Cortex of kidney (tissue), 1 donor: Measurements from ENCODE around the gene DNAJC8.
A peak's percentile ranks its signal among the peaks of the same experiment; 100 is the strongest.

Experiments used
- DNase-seq: peaks from one replicate; lab custom pipeline; 2025; lab: John Stamatoyannopoulos, UW

The DNAJC8 gene, protein sequence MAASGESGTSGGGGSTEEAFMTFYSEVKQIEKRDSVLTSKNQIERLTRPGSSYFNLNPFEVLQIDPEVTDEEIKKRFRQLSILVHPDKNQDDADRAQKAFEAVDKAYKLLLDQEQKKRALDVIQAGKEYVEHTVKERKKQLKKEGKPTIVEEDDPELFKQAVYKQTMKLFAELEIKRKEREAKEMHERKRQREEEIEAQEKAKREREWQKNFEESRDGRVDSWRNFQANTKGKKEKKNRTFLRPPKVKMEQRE

GRCh38 chr1:28232558-28233263, at the start of gene DNAJC8:
Gene DNAJC8, minus strand, starts transcription at chr1:28233029. Its CDS starts 31 bp downstream, at chr1:28232998.
- no peak for DNase-seq

DNA sequence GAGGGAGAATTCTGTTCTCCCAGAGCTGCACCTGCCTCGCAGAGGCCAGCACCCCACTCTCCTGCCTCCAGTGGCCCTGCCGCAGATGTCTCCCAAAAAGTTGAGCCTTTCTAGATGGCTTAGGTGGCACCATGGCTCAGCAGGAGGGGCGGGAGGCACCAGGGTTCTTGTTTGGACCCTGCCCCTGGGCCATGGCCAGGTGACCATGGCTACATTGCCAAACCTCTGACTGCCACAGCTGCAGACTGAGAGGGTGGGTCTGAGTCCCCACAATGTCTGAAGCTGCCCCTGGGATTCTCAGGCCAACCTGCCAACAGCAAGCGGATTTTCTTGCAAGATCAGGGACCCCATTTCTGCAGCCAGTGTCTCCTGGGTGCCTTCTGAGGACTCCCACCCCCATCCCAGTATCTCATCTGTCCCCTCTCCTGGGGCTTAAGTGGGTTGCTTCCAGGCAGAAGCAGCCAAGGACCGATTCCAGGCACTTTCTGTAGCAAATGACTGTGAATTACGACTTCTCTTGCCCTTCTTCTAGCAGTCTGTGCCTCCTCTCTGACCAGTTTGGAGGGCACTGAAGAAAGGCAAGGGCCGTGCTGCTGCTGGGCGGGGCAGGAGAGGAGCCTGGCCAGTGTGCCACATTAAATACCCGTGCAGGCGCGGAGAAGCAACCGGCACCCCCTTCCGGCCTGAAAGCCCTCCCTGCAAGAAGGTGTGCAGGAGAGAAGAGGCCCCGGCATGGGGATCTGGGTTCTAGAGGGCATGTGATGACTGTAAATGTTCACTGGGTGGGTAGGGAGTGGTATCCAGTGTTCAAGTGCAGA, 49.0 kb upstream of the DNAJC8 start:
- no peak for DNase-seq

GRCh38 chr1:28280977-28281381, 48.1 kb upstream of the DNAJC8 start:
- no peak for DNase-seq

DNA sequence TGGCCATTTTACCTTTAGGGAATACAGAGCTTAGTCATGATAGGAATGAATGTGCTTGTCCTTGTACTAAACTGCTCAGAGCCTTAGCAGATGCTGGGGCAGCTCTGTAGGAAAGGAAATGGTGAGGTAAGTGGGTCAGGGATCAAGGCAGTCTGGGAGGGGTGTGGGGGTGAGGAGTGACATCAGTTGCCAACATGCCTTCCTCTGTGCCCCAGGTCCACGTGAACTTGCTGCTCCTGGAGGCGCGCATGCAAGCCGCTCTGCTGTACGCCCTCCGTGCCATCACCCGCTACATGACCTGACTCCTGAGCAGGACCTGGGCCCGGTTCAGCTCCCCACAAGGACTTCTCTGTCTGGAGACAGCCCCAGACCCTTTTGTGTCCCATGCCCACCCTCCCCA, 47.7 kb upstream of the DNAJC8 start:
- DNase-seq, result no peak

DNA sequence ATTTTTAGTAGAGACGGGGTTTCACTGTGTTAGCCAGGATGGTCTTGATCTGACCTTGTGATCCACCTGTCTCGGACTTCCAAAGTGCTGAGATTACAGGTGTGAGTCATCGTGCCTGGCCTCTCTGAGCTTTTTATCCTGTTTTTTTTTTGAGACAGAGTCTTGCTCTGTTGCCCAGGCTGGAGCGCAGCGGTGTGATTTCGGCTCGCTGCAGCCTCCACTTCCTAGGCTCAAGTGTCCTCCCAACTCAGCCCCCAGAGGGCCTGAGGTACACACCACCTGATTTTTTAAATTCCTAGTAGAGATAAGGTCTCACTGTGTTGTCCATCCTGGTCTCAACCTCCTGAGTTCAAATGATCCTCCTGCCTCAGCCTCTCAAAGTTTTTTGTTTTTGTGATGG, 46.9 kb upstream of the DNAJC8 start:
- DNase-seq, result no peak

- no peak for DNase-seq
These were observed 45.9 kb upstream of the DNAJC8 start for GRCh38 chr1:28278763-28279162.

- DNase-seq, result no peak
These were observed 40.5 kb upstream of the DNAJC8 start for GRCh38 chr1:28273216-28273860.

DNA sequence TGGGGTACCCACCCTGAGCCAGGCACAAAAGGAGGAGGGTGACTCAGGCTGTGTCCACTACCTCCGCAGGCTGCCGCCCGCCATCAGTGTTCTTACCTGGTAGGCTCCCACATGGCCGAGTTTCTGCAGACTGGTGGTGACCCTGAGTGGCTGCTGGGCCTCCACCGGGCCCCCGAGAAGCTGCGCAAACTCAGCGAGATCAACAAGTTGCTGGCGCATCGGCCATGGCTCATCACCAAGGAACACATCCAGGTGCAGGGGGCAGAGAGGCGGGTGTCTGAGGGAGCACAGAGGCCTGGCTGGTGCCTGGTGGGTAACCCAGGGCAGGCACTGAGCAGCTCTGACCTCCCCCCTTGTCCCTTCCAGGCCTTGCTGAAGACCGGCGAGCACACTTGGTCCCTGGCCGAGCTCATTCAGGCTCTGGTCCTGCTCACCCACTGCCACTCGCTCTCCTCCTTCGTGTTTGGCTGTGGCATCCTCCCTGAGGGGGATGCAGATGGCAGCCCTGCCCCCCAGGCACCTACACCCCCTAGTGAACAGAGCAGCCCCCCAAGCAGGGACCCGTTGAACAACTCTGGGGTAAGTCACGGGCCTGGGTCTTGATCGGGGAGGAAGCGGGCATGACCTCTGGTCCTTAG, 39.5 kb upstream of the DNAJC8 start:
- no peak for DNase-seq

GRCh38 chr1:28269529-28269928, 36.7 kb upstream of the DNAJC8 start:
- DNase-seq, result no peak

DNA sequence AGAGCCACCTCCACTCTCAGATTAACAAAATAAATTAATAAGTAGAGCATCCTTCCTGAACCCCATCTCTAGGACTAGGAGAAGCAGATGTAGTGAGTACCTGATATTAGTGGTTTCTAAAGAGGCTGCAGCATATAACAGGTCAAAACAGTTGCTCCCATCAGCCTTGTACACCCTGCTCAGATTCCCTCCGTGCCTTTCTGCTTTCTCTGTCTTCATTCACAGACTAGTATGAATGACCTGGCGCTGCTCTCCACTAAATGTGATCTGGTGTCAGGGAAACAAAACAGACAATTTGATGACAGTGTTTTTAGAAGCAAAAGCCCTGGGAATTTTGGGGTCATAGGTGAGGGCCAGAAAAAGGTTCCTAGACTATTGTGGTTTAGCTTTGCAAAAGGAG, 34.8 kb upstream of the DNAJC8 start:
- no peak for DNase-seq

DNA sequence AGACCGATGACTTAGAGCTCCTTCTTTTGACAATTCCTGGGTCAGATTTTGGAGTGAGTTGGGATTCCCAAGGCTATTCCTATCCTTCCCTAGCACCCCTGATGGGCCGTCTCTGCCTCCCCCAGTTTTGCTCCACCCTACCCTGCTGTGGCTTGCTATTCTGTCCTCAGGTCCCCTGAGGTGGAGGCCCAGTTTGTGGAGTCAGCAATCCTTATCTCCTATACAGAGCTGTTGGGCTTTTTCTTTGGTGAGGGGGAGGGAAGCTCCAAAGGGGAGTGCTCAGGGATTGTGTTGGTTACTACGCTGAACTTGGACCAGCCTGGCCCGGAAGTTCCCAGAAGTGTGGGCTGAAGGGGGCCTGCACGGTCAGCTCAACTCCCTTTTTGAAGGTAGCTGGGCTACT, 34.1 kb upstream of the DNAJC8 start:
- DNase-seq, result no peak

- DNase-seq, result no peak
These were observed 32.7 kb upstream of the DNAJC8 start for GRCh38 chr1:28265577-28265976.

GRCh38 chr1:28264897-28265296, 32.1 kb upstream of the DNAJC8 start:
- DNase-seq, result no peak

DNA sequence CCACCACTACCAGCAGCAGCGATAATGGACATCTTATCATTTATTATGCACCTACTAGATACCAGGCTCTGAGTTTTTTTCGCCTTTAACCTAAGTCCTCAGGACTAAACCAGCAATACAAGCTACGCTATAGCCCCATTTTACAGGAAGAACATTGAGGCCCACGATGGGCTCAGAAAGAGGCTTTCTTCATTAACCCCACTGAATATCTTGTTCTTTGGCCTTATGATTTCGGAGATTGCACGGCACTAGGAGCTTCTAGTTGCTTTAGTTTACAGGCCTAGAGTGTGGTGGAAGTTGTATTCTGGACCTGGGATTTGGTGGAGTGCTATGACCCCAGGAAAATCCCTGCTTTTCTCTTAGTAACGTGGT, 28.0 kb upstream of the DNAJC8 start:
- DNase-seq, result no peak

GRCh38 chr1:28259934-28260802, 27.3 kb upstream of the DNAJC8 start:
- DNase-seq, result no peak

DNA sequence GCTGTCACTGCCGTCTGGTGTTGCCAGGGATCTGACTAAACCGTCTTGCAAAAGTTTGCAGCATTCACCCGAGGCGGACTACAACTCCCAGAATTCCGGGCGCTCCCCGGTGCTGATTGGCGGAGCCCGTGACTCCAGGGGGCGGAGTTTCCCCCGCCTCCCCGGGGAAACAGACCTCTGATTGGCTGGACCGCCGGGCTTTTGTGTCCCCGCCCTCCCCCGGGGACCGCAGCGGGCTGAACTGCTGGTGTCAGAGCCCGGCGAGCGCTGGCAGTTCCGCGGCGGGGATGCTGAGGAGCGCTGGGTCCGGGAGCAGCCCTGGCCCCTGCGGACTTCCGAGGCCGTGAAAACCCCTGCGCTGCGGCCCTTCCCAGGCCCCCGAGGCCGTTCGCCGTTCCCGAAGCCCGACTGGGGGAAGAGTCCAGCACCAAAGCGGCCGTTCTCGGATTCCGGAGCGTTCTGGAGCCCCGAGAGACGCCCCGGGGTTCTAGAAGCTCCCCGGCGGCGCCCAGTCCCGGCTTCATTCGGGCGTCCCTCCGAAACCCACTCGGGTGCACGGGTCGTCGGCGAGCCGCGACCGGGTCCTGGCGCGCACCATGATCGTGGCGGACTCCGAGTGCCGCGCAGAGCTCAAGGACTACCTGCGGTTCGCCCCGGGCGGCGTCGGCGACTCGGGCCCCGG, 26.6 kb upstream of the DNAJC8 start, which contains the start of gene SESN2:
TSS of gene SESN2 (plus strand) at position 267 of the 682 bp plus-strand sequence. CDS start at position 597, 330 bp downstream.
- peak; percentile 45 for DNase-seq

DNA sequence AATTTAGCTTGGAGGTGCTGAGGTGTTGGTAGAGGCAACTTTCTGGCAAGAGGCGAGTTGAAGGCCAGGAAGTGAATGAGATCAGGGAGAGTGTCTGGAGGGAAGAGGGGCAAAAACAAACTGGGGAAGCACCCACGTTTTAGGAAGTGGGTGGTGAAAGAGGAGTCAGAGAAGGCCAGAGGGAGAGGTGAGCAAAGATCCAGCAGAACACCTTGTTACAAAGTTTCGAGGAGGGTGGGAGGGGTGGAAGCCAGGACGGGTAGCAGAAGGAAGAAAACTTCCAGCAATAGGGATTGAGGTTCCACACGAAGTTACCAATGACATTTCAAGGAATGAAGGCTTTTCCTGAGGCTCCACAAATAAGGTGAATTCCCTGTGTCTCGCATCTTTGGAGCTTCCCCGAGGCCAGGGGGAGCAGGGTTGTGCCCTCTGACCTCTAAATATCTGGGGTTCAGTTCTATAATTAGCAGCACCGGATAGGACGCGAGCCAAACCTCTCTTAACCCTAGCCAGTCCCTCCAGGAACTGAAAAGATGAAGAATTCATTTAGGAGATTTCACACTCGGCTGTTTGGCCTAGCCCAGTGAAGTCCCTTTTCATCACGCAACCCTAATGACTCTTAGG, 25.9 kb upstream of the DNAJC8 start:
- no peak for DNase-seq

- no peak for DNase-seq
These were observed 24.9 kb upstream of the DNAJC8 start for GRCh38 chr1:28257736-28258135.

DNA sequence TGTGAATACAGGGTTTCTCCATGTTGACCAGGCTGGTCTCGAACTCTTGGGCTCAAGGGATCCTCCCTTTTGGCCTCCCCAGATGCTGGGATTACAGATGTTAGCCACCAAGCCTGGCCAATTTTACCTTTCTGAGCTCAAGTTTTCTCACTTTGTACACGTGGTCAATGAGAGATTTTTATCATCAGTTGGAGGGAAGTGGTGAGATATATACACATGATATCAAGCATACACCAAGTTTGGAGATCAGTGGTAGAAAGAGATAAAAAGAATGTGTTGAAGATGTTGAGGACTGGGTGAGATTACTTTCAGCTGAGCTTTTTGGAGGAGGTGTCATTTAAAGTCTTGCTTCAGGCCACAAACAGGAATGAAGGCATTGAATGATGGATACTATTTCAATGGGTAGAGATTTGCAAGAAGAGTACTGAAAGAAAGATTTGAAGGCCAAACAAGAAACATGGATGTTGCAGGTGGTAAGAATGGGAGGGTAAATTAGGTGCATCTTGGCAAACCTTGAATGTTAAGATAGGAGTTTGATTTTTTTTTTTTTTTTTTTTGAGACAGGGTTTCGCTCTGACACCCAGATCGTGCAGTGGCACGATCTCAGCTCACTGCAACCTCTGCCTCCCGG, 23.5 kb upstream of the DNAJC8 start:
- DNase-seq, result no peak
